ENCODE results near the gene GSTA4.

DNA sequence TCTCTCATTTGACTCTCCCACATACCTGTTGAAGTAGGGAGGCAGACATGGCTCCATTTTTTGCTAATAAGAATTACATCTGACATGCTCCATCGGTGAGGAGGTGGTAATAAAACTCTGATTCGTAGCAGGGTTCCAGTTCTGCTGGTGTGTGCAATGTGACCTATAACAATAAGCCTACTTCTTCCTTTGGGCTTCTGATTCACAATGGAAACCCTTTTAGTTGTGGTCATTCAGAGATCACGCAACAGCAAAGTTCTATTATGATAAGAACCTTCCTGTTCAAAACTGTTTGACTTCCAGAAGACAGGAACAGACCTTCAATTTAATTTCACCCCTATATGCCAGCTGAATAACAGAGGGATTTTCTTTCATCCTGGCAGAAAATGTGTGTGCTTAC, 31.4 kb upstream of the GSTA4 start:
- TF ChIP-seq, protein P1, sequence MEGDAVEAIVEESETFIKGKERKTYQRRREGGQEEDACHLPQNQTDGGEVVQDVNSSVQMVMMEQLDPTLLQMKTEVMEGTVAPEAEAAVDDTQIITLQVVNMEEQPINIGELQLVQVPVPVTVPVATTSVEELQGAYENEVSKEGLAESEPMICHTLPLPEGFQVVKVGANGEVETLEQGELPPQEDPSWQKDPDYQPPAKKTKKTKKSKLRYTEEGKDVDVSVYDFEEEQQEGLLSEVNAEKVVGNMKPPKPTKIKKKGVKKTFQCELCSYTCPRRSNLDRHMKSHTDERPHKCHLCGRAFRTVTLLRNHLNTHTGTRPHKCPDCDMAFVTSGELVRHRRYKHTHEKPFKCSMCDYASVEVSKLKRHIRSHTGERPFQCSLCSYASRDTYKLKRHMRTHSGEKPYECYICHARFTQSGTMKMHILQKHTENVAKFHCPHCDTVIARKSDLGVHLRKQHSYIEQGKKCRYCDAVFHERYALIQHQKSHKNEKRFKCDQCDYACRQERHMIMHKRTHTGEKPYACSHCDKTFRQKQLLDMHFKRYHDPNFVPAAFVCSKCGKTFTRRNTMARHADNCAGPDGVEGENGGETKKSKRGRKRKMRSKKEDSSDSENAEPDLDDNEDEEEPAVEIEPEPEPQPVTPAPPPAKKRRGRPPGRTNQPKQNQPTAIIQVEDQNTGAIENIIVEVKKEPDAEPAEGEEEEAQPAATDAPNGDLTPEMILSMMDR (conservative IDR thresholded peaks at IDR 0.05 in 1 of 2, IDR thresholded peaks at IDR 0.05 in 1 of 2; ENCODE audit: low read depth in 1 of 2, low read length in 2 of 2) = no peak
- no peak for TF ChIP-seq EZH2 (IDR thresholded peaks at IDR 0.05; ENCODE audit: low read length, missing control alignments)
